K562 (cell line): ENCODE measurements around the gene NRARP. TPM values are rescaled to one million over a fixed set of nuclear protein-coding genes. Genes with fewer than 3 reads are reported as not detected.
A peak's percentile ranks its signal among the peaks of the same experiment; 100 is the strongest.

Source experiments
- BHLHE40 ChIP-seq: IDR thresholded peaks from 2 replicates; pipeline ENCODE4 v1.6.1; 2011; ENCODE audit warnings: low read length, improper control_type of control experiment
- BRF2 ChIP-seq: IDR thresholded peaks from 3 replicates; pipeline ENCODE4 v1.6.1; 2011; ENCODE audit warnings: borderline replicate concordance, mild to moderate bottlenecking; ENCODE audit not compliant: insufficient read length, insufficient read depth
- CBFA2T2 ChIP-seq: fragments of 450-650 bp; conservative IDR thresholded peaks from 2 replicates; pipeline ENCODE4 v1.6.1; 2017; ENCODE audit warnings: mild to moderate bottlenecking
- CEBPB ChIP-seq: fragments of 450-650 bp; IDR thresholded peaks from 2 replicates; pipeline ENCODE4 v1.6.1; 2016; ENCODE audit warnings: missing genetic modification characterization, missing compliant biosample characterization
- ELF2 ChIP-seq: fragments of 250-450 bp; sonication (Bioruptor Pico); IDR thresholded peaks from 2 replicates; pipeline ENCODE4 v1.5.0; 2021; ENCODE audit warnings: mild to moderate bottlenecking
- ETV1 ChIP-seq: fragments of 450-650 bp; conservative IDR thresholded peaks from 2 replicates; pipeline ENCODE4 v1.6.1; 2016; ENCODE audit warnings: missing genetic modification characterization, control low read depth, low read depth, missing compliant biosample characterization
- HBP1 ChIP-seq: fragments of 450-650 bp; formaldehyde crosslinking; IDR thresholded peaks from 2 replicates; pipeline ENCODE4 v1.4.0; 2022; ENCODE audit warnings: missing genetic modification characterization
- HDGF ChIP-seq: fragments of 450-650 bp; IDR thresholded peaks from 2 replicates; pipeline ENCODE4 v1.6.1; 2016
- MEF2D ChIP-seq: conservative IDR thresholded peaks from 2 replicates; pipeline ENCODE4 v1.6.1; 2016; ENCODE audit warnings: low read depth, missing genetic modification characterization, missing compliant biosample characterization
- PRDM10 ChIP-seq: fragments of 450-650 bp; IDR thresholded peaks from 2 replicates; pipeline ENCODE4 v1.6.1; 2018; ENCODE audit not compliant: partially characterized antibody
- PRPF4 ChIP-seq: fragments of 200-400 bp; formaldehyde crosslinking; IDR thresholded peaks from one replicate; pipeline ENCODE4 v1.6.1; 2017; ENCODE audit warnings: low read length, low read depth, mild to moderate bottlenecking; ENCODE audit not compliant: insufficient read depth, poor library complexity, severe bottlenecking
- RBFOX2 ChIP-seq: fragments of 200-400 bp; formaldehyde crosslinking; IDR thresholded peaks from 2 replicates; pipeline ENCODE4 v1.6.1; 2017; ENCODE audit warnings: low read depth, mild to moderate bottlenecking, low read length, moderate library complexity
- RBM22 ChIP-seq: fragments of 200-400 bp; formaldehyde crosslinking; IDR thresholded peaks from 2 replicates; pipeline ENCODE4 v1.6.1; 2018; ENCODE audit warnings: low read length, low read depth; ENCODE audit not compliant: poor library complexity, severe bottlenecking
- SMAD4 ChIP-seq: fragments of 250-450 bp; sonication (Bioruptor Pico); conservative IDR thresholded peaks from 2 replicates; pipeline ENCODE4 v1.8.0; 2021; ENCODE audit warnings: inconsistent platforms, mild to moderate bottlenecking, moderate library complexity
- SNAPC5 ChIP-seq: fragments of 250-450 bp; sonication (Bioruptor Pico); IDR thresholded peaks from 2 replicates; pipeline ENCODE4 v1.8.0; 2021; ENCODE audit warnings: moderate library complexity, mild to moderate bottlenecking, inconsistent platforms
- TBP ChIP-seq: optimal IDR thresholded peaks from 2 replicates; pipeline ENCODE3; 2011; ENCODE audit warnings: low read depth, low read length, improper control_type of control experiment
- TEAD1 ChIP-seq, 2 experiments: fragments of 450-650 bp in 1 of 2; sonication (generic) in 1 of 2; formaldehyde crosslinking; IDR thresholded peaks; 2 replicates each; pipeline versions ENCODE4 v1.4.0 to v1.8.0; 2020 to 2022; ENCODE audit warnings: mild to moderate bottlenecking in 2 of 2, missing genetic modification reagents in 1 of 2
- ZBTB17 ChIP-seq: fragments of 450-650 bp; formaldehyde crosslinking; IDR thresholded peaks from 2 replicates; pipeline ENCODE4 v1.4.0; 2020; ENCODE audit warnings: mild to moderate bottlenecking
- ZBTB7A ChIP-seq: IDR thresholded peaks from 2 replicates; pipeline ENCODE4 v1.6.1; 2011; ENCODE audit warnings: low read depth, mild to moderate bottlenecking, low read length, moderate library complexity, borderline replicate concordance; ENCODE audit not compliant: control insufficient read depth
- ZFP36 ChIP-seq: fragments of 150-350 bp; IDR thresholded peaks from 2 replicates; pipeline ENCODE4 v1.6.1; 2018; ENCODE audit warnings: low read length, low read depth; ENCODE audit not compliant: partially characterized antibody
- ZNF143 ChIP-seq: sonication (generic); formaldehyde crosslinking; IDR thresholded peaks from 2 replicates; pipeline ENCODE4 v1.9.0; 2022; ENCODE audit warnings: mild to moderate bottlenecking, missing genetic modification reagents
- ZNF408 ChIP-seq: fragments of 250-450 bp; sonication (Bioruptor Pico); IDR thresholded peaks from 2 replicates; pipeline ENCODE4 v1.4.0; 2020; ENCODE audit warnings: low read depth, mild to moderate bottlenecking, moderate library complexity
- polyA plus RNA-seq, 8 experiments: library from polyadenylated mRNA; depleted of rRNA in 4 of 8; stranded (reverse) in 5 of 8; unstranded in 3 of 8; fragments of >200 nt; fragmentation: Nextera tagmentation in 2 of 8; fragmentation: Illumina TruSeq in 1 of 8; extraction: Ambion mirVana in 2 of 8; extraction: Trizol in 1 of 8; gene quantifications; 2 replicates each; pipeline versions ENCODE4 v1.2.1 to v1.2.3, GENCODE V29; 2011 to 2014; ENCODE audit warnings: inconsistent platforms in 1 of 8, missing spikeins in 1 of 8
- total RNA-seq, 7 experiments: library from RNA; depleted of rRNA in 6 of 7; stranded (reverse); fragments of >200 nt in 6 of 7; fragmentation: Illumina TruSeq in 2 of 7; extraction: Trizol in 2 of 7; gene quantifications; 2 replicates each; pipeline versions ENCODE4 v1.2.1 to v1.2.3, GENCODE V29; 2011 to 2021; ENCODE audit warnings: low replicate concordance in 1 of 7

The NRARP gene
- total and polyA plus RNA-seq, 9 of the 15 experiments (the other 6 are each of a cell fraction or from before 2014, with no cell fraction given) = 2.0 to 24.5 (median 7.2) TPM; not detected in 2

GRCh38 chr9:137276473-137277328 lies 25.4 kb downstream of the NRARP start (continued):
- no peak for TF ChIP-seq PRPF4
- no peak for TF ChIP-seq SNAPC5
- peak; percentile 89 for TF ChIP-seq ZBTB7A
- no peak for TF ChIP-seq TEAD1 (CRISPR knock-in tag; IDR thresholded peaks at IDR 0.05)
- peak; percentile 33; the same call in 1 of the 2 replicates for TF ChIP-seq ELF2 (CRISPR knock-in tag)
- peak; percentile 50 for TF ChIP-seq CEBPB
- no peak for TF ChIP-seq ZBTB17 (CRISPR knock-in tag)
- TF ChIP-seq CBFA2T2 = peak; percentile 12; the same call in 1 of the 2 replicates
- TF ChIP-seq ZFP36 = no peak
- no peak for TF ChIP-seq PRDM10
- peak; percentile 78; the same call in 1 of the 2 replicates for TF ChIP-seq MEF2D (tag)
- no peak for TF ChIP-seq TBP
- no peak for TF ChIP-seq SMAD4 (CRISPR knock-in tag)
- no peak for TF ChIP-seq RBM22
- TF ChIP-seq ZNF143 = no peak
- 0 out of 2 replicates have a peak, but pooled peaks have one; percentile 31 for TF ChIP-seq ETV1 (tag)
- TF ChIP-seq HBP1 (CRISPR knock-in tag) = no peak
- no peak for TF ChIP-seq HDGF
- TF ChIP-seq BHLHE40 = peak; percentile 80
- TF ChIP-seq RBFOX2 = no peak
- no peak for TF ChIP-seq BRF2
- no peak for TF ChIP-seq ZNF408 (CRISPR knock-in tag)
